Upper lobe of left lung (tissue), 6 donors: Measurements from ENCODE around the gene COPS6. TPM values are rescaled to one million over a fixed set of nuclear protein-coding genes. Genes with fewer than 3 reads are reported as not detected.
A peak's percentile ranks its signal among the peaks of the same experiment; 100 is the strongest.

ENCODE experiments used
- ATAC-seq, 2 donors: fragments of 200-7000 bp; cut with Tn5 transposase; one replicate each; pipeline ENCODE4 v1.9.1; 2022; ENCODE audit warnings: mild to moderate bottlenecking in 2 of 2, moderate library complexity in 2 of 2; ENCODE audit not compliant: low FRiP score in 2 of 2
- DNase-seq, 2 donors: peaks; one replicate each; pipeline ENCODE4 v3.0.0-alpha.2; 2019 to 2020
- H3K27ac ChIP-seq, 4 donors: fragments of 200-600 bp; sonication (generic); one replicate each; pipeline ENCODE4 v1.5.1; 2016 to 2019
- H3K27me3 ChIP-seq, 4 donors: fragments of 200-600 bp; sonication (generic); one replicate each; pipeline ENCODE4 v1.5.1; 2017 to 2019
- H3K36me3 ChIP-seq, 4 donors: fragments of 200-600 bp; sonication (generic); one replicate each; pipeline ENCODE4 v1.5.1; 2016 to 2019
- H3K4me1 ChIP-seq, 4 donors: fragments of 200-600 bp; sonication (generic); one replicate each; pipeline ENCODE4 v1.5.1; 2018 to 2019
- H3K4me3 ChIP-seq, 4 donors: fragments of 200-600 bp; sonication (generic); one replicate each; pipeline ENCODE4 v1.5.1; 2017 to 2019; ENCODE audit warnings: mild to moderate bottlenecking in 2 of 4, moderate library complexity in 1 of 4
- H3K9me3 ChIP-seq, 4 donors: fragments of 200-600 bp; sonication (generic); one replicate each; pipeline ENCODE4 v1.5.1; 2018 to 2019
- EP300 ChIP-seq, 4 donors: sonication (generic); formaldehyde crosslinking; IDR thresholded peaks; one replicate each; pipeline ENCODE4 v1.5.1; 2017; ENCODE audit warnings: antibody characterized with exemption in 4 of 4, control low read depth in 2 of 4
- POLR2A ChIP-seq, 4 donors: fragments of 450-650 bp; IDR thresholded peaks; one replicate each; pipeline ENCODE4 v1.5.1; 2016 to 2017; ENCODE audit warnings: antibody characterized with exemption in 4 of 4, mild to moderate bottlenecking in 2 of 4
- POLR2AphosphoS5 ChIP-seq, 2 donors: sonication (generic); formaldehyde crosslinking; IDR thresholded peaks; one replicate each; pipeline ENCODE4 v1.5.1; 2017; ENCODE audit warnings: antibody characterized with exemption in 2 of 2
- WGBS, 2 donors: methylation state at CpG; one replicate each; pipeline ENCODE4 v1.1.5; 2017 to 2018; 5-methylcytosine and 5-hydroxymethylcytosine counted together
- total RNA-seq, 6 donors: library from RNA; depleted of rRNA in 4 of 6; stranded (reverse); fragments of >200 nt in 4 of 6; gene quantifications; one replicate each; pipeline versions ENCODE4 v1.1.0 to v1.2.1, GENCODE V29; 2016 to 2021
- TF ChIP-seq, protein P1 (sequence below), 6 experiments: fragments of 450-650 bp in 4 of 6; fragments of 200-600 bp in 2 of 6; sonication (generic) in 2 of 6; IDR thresholded peaks; one replicate each; pipeline ENCODE4 v1.5.1; 2016 to 2019; ENCODE audit warnings: antibody characterized with exemption in 6 of 6
- donor health status: DM: no; HTN: no; CAD: no; lungs with moderate emphysema.
- donor health status: DM: no; HTN: yes; CAD: no; lungs with severe emphysema.

COPS6 gene
- total RNA-seq, 6 donors from 2014 or later, result 23.4 to 217 (median 53.9) TPM

DNA sequence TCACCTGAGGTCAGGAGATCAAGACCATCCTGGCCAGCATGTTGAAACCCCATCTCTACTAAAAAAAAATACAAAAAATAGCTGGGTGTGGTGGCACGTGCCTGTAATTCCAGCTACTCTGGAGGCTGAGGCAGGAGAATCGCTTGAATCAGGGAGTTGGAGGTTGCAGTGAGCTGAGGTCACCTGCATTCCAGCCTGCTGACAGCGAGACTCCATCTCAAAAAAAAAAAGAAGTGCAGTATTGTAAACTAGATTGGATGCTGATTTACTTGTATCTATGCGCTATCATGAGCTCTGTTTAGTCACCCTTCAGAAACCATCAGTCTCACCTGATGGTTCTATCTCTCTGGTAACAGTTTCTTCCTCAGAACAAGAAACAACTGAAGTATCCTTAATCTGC lies 25.4 kb upstream of the COPS6 start:
- TF ChIP-seq POLR2AphosphoS5 (IDR thresholded peaks at IDR 0.05) (no peak), POLR2A (IDR thresholded peaks at IDR 0.05) (no peak), EP300 (IDR thresholded peaks at IDR 0.05) (no peak)
- TF ChIP-seq, protein P1, sequence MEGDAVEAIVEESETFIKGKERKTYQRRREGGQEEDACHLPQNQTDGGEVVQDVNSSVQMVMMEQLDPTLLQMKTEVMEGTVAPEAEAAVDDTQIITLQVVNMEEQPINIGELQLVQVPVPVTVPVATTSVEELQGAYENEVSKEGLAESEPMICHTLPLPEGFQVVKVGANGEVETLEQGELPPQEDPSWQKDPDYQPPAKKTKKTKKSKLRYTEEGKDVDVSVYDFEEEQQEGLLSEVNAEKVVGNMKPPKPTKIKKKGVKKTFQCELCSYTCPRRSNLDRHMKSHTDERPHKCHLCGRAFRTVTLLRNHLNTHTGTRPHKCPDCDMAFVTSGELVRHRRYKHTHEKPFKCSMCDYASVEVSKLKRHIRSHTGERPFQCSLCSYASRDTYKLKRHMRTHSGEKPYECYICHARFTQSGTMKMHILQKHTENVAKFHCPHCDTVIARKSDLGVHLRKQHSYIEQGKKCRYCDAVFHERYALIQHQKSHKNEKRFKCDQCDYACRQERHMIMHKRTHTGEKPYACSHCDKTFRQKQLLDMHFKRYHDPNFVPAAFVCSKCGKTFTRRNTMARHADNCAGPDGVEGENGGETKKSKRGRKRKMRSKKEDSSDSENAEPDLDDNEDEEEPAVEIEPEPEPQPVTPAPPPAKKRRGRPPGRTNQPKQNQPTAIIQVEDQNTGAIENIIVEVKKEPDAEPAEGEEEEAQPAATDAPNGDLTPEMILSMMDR (IDR thresholded peaks at IDR 0.05), result no peak
- no peak for DNase-seq
- peaks cover 12 to 69% (median 34%) of the 10 kb centered on the region in 4 donors for H3K36me3 ChIP-seq
- peaks cover 8 to 21% (median 12%) of the 10 kb centered on the region in 4 donors for H3K4me1 ChIP-seq
- no peak for ATAC-seq
- no peaks in the 10 kb centered on the region for H3K9me3 ChIP-seq
- no peak overlapping the region for H3K4me3 ChIP-seq
- no peak overlapping the region for H3K27ac ChIP-seq
- H3K27me3 ChIP-seq, result no peaks in the 10 kb centered on the region
- WGBS, 2 donors, result 91 to 94% methylated on average over 4 of the region's 4 CpGs

DNA sequence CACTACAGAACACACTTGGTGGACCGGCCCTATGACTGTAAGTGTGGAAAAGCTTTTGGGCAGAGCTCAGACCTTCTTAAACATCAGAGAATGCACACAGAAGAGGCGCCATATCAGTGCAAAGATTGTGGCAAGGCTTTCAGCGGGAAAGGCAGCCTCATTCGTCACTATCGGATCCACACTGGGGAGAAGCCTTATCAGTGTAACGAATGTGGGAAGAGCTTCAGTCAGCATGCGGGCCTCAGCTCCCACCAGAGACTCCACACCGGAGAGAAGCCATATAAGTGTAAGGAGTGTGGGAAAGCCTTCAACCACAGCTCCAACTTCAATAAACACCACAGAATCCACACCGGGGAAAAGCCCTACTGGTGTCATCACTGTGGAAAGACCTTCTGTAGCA lies 24.6 kb upstream of the COPS6 start:
- 88 to 90% methylated on average over 9 of the region's 9 CpGs for WGBS, 2 donors
- no peak for DNase-seq
- Histone ChIP-seq H3K36me3 (peaks cover 11 to 61% (median 36%) of the 10 kb centered on the region in 4 donors), H3K27ac (no peak overlapping the region), H3K9me3 (no peaks in the 10 kb centered on the region), H3K4me3 (no peak overlapping the region), H3K27me3 (no peaks in the 10 kb centered on the region), H3K4me1 (peaks cover 8 to 21% (median 12%) of the 10 kb centered on the region in 4 donors)
- TF ChIP-seq, protein P1 (IDR thresholded peaks at IDR 0.05), result no peak
- TF ChIP-seq EP300 (IDR thresholded peaks at IDR 0.05), result no peak
- TF ChIP-seq POLR2AphosphoS5 (IDR thresholded peaks at IDR 0.05), result no peak
- TF ChIP-seq POLR2A (IDR thresholded peaks at IDR 0.05), result no peak
- ATAC-seq, result no peak

DNA sequence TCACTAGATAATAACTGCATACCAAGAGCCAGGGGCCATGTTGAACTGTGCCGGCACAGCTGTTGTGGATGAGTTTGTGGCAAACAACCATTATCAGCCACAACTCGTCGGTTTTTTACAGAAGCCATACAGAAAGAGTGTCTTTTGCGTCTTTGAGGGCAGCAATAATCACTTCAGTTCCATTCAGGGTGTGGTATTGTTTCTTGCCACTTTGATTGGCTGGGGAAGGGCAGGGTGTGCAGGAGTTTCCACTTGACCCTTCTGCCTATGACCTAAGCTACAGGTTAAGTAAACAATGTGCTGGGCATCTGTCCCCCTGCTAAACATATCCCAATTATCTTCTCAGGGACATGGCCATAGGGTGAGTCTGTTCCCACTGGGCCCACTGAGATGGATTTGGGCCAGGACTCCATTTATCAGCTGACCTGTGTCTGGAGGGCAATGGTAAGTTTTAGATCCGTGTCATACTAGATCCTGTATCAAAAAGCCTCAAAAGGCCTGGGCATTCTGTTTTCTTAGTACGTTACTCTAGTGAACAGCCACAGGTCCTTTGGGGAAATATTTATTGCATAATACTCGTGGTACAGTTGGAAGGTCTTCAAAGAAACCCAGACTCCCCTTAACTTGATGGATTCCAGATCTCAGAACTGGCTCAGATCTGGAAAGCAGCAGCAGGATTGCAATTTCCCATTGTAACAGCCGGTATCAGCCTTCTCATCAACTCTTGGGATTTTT lies 23.1 kb upstream of the COPS6 start:
- no peak for TF ChIP-seq EP300 (IDR thresholded peaks at IDR 0.05)
- peak in 1 of 2 donors; percentile 15 for TF ChIP-seq POLR2AphosphoS5 (IDR thresholded peaks at IDR 0.05)
- DNase-seq, result no peak
- Histone ChIP-seq H3K27ac (peak overlapping the region; percentile 1 to 51 (median 32)), H3K4me3 (no peak overlapping the region), H3K4me1 (peaks cover 8 to 21% (median 12%) of the 10 kb centered on the region in 4 donors), H3K27me3 (no peaks in the 10 kb centered on the region), H3K36me3 (peaks cover 12 to 61% (median 41%) of the 10 kb centered on the region in 4 donors), H3K9me3 (peaks cover 4 to 6% (median 5%) of the 10 kb centered on the region in 4 donors)
- WGBS, 2 donors, result 44 to 45% methylated on average over 7 to 8 of the region's 8 CpGs
- peak; percentile 50 to 84 for ATAC-seq

DNA sequence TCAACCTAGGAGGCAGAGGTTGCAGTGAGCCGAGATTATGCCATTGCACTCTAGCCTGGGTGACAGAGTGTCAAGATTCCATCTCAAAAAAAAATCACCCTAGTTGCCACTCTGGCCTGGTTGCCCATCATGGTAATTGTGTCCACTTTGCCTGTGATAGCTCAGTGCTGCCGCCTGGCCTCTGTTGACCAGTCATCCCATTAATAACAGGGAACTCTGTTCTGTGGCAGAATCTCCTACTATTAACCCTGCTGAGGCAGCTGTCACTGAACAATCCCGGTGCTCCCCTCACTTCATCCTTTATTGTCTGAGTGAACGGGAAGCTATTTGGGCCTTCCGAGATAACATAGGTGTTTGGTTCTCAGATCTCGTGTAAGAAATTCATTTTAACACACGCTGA lies 21.8 kb upstream of the COPS6 start:
- Histone ChIP-seq H3K27me3 (no peaks in the 10 kb centered on the region), H3K4me3 (no peak overlapping the region), H3K36me3 (peaks cover 25 to 65% (median 49%) of the 10 kb centered on the region in 4 donors), H3K4me1 (peaks cover 8 to 21% (median 12%) of the 10 kb centered on the region in 4 donors), H3K9me3 (peaks cover 17 to 19% (median 18%) of the 10 kb centered on the region in 4 donors), H3K27ac (no peak overlapping the region)
- 86 to 90% methylated on average over 7 of the region's 7 CpGs for WGBS, 2 donors
- no peak for ATAC-seq
- no peak for DNase-seq
- TF ChIP-seq, protein P1 (IDR thresholded peaks at IDR 0.05), result no peak
- TF ChIP-seq POLR2A (IDR thresholded peaks at IDR 0.05), result no peak

DNA sequence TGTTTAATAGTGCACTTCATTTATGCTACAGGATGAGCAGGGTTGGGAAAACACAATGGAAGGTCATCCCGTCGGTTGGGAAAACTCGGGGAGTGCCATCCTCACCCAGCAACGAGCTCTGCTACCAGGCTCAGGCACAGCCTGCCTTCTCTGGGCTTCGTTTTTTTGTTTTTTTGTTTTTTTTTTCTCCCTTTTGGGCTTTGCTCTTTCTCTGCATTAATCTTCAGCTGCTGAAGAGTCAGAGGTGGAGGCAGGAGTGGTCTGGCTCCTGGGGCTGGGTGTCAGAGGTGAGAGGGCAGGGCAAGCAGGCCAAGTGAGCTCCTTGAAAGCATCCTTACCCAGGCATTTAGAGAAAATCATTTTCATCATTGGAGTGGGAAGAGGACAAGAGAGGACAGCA lies 18.8 kb upstream of the COPS6 start:
- H3K4me3 ChIP-seq, result no peak overlapping the region

More for the DNA sequence above, 18.8 kb upstream of the COPS6 start:
- no peak for DNase-seq
- 97 to 99% methylated on average over 5 of the region's 5 CpGs for WGBS, 2 donors
- peaks cover 22 to 28% (median 27%) of the 10 kb centered on the region in 4 donors for H3K9me3 ChIP-seq
- no peak overlapping the region for H3K27ac ChIP-seq
- H3K4me1 ChIP-seq, result peaks cover 8 to 15% (median 10%) of the 10 kb centered on the region in 4 donors
- H3K27me3 ChIP-seq, result no peaks in the 10 kb centered on the region
- TF ChIP-seq POLR2A (IDR thresholded peaks at IDR 0.05) (no peak), POLR2AphosphoS5 (IDR thresholded peaks at IDR 0.05) (no peak), EP300 (IDR thresholded peaks at IDR 0.05) (no peak)
- TF ChIP-seq, protein P1 (IDR thresholded peaks at IDR 0.05), result no peak
- no peak for ATAC-seq
- peaks cover 45 to 71% (median 61%) of the 10 kb centered on the region in 4 donors for H3K36me3 ChIP-seq
